ENCODE data around the gene BEST2.

Gene BEST2

DNA sequence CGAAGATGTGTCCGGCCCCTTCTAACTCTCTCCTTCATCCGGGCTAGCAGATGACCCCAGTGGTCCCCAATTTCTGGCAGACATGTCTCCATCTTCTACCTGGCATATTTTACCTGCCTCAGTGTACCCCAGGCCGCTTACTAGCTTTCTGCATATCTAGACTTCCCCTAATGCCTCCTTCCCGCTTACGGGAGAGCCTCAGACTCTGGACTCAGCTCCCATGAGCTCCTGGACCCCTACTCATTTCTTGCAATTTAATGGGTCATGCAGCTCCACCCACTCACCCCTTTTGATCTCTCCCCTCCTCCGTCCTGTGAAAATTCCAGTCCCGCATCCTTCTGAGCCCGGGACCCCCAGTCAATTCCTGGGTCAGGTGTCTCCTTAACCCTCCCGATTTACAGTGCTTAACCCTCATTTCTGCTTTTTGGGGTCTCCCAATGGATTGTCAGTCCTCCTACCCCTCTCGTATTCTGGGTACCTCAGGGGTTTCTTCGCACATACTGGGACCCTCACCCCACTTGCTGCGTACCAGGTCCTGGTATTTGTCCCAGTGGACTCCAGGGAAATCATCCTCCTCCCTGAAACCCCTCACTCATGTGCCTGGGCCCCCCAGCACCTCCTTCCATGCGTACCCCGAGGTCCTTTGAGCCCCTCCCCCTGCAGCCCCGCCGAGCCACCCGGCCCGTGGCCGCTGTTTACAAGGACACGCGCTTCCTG lies 39.2 kb downstream of the BEST2 start:
- TF ChIP-seq, protein P1, sequence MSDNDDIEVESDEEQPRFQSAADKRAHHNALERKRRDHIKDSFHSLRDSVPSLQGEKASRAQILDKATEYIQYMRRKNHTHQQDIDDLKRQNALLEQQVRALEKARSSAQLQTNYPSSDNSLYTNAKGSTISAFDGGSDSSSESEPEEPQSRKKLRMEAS (IDR thresholded peaks at IDR 0.05), result peak; percentile 98
- TF ChIP-seq TEAD4 (IDR thresholded peaks at IDR 0.05) (no peak), CREB1 (IDR thresholded peaks at IDR 0.05; ENCODE audit: low read depth) (no peak), FOXM1 (IDR thresholded peaks at IDR 0.05; ENCODE audit: borderline replicate concordance, low read depth) (no peak)

DNA sequence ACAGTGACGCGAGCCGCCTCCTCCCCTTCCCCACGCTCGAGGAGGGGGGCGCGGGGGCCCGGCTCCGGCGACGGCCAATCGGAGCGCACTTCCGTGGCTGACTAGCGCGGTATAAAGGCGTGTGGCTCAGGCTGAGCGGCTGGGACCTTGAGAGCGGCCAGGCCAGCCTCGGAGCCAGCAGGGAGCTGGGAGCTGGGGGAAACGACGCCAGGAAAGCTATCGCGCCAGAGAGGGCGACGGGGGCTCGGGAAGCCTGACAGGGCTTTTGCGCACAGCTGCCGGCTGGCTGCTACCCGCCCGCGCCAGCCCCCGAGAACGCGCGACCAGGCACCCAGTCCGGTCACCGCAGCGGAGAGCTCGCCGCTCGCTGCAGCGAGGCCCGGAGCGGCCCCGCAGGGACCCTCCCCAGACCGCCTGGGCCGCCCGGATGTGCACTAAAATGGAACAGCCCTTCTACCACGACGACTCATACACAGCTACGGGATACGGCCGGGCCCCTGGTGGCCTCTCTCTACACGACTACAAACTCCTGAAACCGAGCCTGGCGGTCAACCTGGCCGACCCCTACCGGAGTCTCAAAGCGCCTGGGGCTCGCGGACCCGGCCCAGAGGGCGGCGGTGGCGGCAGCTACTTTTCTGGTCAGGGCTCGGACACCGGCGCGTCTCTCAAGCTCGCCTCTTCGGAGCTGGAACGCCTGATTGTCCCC lies 39.9 kb downstream of the BEST2 start, which contains the start of gene JUNB:
Gene JUNB (plus strand): TSS at position 142 of the 706 bp plus-strand sequence. CDS start 286 bp downstream, at position 428.
- TF ChIP-seq YY1 (IDR thresholded peaks at IDR 0.05; ENCODE audit: low read depth) (peak; percentile 61), EGR1 (IDR thresholded peaks at IDR 0.05) (peak; percentile 59; the same call in 1 of the 2 replicates), NFIC (IDR thresholded peaks at IDR 0.05) (peak; percentile 59), TAF1 (IDR thresholded peaks at IDR 0.05; ENCODE audit: low read depth) (peak; percentile 97), EP300 (IDR thresholded peaks at IDR 0.05; ENCODE audit: borderline replicate concordance) (0 out of 2 replicates have a peak, but pooled peaks have one; percentile 52), RAD21 (IDR thresholded peaks at IDR 0.05; ENCODE audit: low read depth) (peak; percentile 2; the same call in 1 of the 2 replicates), ZBTB7A (IDR thresholded peaks at IDR 0.05; ENCODE audit: low read depth) (no peak; the same call in none of the 2 replicates), FOXM1 (IDR thresholded peaks at IDR 0.05; ENCODE audit: borderline replicate concordance, low read depth) (peak; percentile 26; the same call in 1 of the 2 replicates), TEAD4 (IDR thresholded peaks at IDR 0.05) (peak; percentile 52), TCF12 (IDR thresholded peaks at IDR 0.05; ENCODE audit: low read depth) (peak; percentile 85), CEBPB (IDR thresholded peaks at IDR 0.05) (0 out of 2 replicates have a peak, but pooled peaks have one; percentile 30), CREB1 (IDR thresholded peaks at IDR 0.05; ENCODE audit: low read depth) (peak; percentile 74)
- TF ChIP-seq, protein P2, sequence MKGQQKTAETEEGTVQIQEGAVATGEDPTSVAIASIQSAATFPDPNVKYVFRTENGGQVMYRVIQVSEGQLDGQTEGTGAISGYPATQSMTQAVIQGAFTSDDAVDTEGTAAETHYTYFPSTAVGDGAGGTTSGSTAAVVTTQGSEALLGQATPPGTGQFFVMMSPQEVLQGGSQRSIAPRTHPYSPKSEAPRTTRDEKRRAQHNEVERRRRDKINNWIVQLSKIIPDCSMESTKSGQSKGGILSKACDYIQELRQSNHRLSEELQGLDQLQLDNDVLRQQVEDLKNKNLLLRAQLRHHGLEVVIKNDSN (IDR thresholded peaks at IDR 0.05), result peak; percentile 3; the same call in 1 of the 2 replicates
- TF ChIP-seq, protein P1 (IDR thresholded peaks at IDR 0.05), result peak; percentile 57; the same call in 1 of the 2 replicates
- TF ChIP-seq, protein P3, sequence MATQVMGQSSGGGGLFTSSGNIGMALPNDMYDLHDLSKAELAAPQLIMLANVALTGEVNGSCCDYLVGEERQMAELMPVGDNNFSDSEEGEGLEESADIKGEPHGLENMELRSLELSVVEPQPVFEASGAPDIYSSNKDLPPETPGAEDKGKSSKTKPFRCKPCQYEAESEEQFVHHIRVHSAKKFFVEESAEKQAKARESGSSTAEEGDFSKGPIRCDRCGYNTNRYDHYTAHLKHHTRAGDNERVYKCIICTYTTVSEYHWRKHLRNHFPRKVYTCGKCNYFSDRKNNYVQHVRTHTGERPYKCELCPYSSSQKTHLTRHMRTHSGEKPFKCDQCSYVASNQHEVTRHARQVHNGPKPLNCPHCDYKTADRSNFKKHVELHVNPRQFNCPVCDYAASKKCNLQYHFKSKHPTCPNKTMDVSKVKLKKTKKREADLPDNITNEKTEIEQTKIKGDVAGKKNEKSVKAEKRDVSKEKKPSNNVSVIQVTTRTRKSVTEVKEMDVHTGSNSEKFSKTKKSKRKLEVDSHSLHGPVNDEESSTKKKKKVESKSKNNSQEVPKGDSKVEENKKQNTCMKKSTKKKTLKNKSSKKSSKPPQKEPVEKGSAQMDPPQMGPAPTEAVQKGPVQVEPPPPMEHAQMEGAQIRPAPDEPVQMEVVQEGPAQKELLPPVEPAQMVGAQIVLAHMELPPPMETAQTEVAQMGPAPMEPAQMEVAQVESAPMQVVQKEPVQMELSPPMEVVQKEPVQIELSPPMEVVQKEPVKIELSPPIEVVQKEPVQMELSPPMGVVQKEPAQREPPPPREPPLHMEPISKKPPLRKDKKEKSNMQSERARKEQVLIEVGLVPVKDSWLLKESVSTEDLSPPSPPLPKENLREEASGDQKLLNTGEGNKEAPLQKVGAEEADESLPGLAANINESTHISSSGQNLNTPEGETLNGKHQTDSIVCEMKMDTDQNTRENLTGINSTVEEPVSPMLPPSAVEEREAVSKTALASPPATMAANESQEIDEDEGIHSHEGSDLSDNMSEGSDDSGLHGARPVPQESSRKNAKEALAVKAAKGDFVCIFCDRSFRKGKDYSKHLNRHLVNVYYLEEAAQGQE (IDR thresholded peaks at IDR 0.05; ENCODE audit: low read depth), result 0 out of 2 replicates have a peak, but pooled peaks have one; percentile 23

DNA sequence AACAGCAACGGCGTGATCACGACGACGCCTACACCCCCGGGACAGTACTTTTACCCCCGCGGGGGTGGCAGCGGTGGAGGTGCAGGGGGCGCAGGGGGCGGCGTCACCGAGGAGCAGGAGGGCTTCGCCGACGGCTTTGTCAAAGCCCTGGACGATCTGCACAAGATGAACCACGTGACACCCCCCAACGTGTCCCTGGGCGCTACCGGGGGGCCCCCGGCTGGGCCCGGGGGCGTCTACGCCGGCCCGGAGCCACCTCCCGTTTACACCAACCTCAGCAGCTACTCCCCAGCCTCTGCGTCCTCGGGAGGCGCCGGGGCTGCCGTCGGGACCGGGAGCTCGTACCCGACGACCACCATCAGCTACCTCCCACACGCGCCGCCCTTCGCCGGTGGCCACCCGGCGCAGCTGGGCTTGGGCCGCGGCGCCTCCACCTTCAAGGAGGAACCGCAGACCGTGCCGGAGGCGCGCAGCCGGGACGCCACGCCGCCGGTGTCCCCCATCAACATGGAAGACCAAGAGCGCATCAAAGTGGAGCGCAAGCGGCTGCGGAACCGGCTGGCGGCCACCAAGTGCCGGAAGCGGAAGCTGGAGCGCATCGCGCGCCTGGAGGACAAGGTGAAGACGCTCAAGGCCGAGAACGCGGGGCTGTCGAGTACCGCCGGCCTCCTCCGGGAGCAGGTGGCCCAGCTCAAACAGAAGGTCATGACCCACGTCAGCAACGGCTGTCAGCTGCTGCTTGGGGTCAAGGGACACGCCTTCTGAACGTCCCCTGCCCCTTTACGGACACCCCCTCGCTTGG lies 40.7 kb downstream of the BEST2 start:
- TF ChIP-seq, protein P2 (IDR thresholded peaks at IDR 0.05), result peak; percentile 74
- TF ChIP-seq TEAD4 (IDR thresholded peaks at IDR 0.05), result peak; percentile 16; the same call in 1 of the 2 replicates
- no peak for TF ChIP-seq EP300 (IDR thresholded peaks at IDR 0.05; ENCODE audit: borderline replicate concordance)
- peak; percentile 31; the same call in 1 of the 2 replicates for TF ChIP-seq EGR1 (IDR thresholded peaks at IDR 0.05)
- no peak for TF ChIP-seq ZBTB7A (IDR thresholded peaks at IDR 0.05; ENCODE audit: low read depth)
- TF ChIP-seq, protein P3 (IDR thresholded peaks at IDR 0.05; ENCODE audit: low read depth), result no peak
- TF ChIP-seq, protein P1 (IDR thresholded peaks at IDR 0.05), result peak; percentile 56; the same call in 1 of the 2 replicates
- TF ChIP-seq YY1 (IDR thresholded peaks at IDR 0.05; ENCODE audit: low read depth), result peak; percentile 45; the same call in 1 of the 2 replicates

DNA sequence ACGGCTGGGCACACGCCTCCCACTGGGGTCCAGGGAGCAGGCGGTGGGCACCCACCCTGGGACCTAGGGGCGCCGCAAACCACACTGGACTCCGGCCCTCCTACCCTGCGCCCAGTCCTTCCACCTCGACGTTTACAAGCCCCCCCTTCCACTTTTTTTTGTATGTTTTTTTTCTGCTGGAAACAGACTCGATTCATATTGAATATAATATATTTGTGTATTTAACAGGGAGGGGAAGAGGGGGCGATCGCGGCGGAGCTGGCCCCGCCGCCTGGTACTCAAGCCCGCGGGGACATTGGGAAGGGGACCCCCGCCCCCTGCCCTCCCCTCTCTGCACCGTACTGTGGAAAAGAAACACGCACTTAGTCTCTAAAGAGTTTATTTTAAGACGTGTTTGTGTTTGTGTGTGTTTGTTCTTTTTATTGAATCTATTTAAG lies 41.3 kb downstream of the BEST2 start:
- TF ChIP-seq TCF12 (IDR thresholded peaks at IDR 0.05; ENCODE audit: low read depth) (no peak), ZBTB7A (IDR thresholded peaks at IDR 0.05; ENCODE audit: low read depth) (0 out of 2 replicates have a peak, but pooled peaks have one; percentile 64)

All from Ishikawa (cell line).